Tibial artery (tissue), 4 donors: Measurements from ENCODE around the gene ACBD3.

Experiments
- DNase-seq, 2 donors: peaks; one replicate each; pipeline ENCODE4 v3.0.0-alpha.2; 2019
- H3K27ac ChIP-seq, 2 donors: fragments of 200-600 bp; sonication (generic) in 1 of 2; 1 replicate in 1 of 2; 2 replicates in 1 of 2; pipeline ENCODE4 v1.5.1; 2018 to 2019; ENCODE audit warnings: mild to moderate bottlenecking in 1 of 2
- H3K27me3 ChIP-seq, 2 donors: fragments of 200-600 bp; sonication (generic) in 1 of 2; one replicate each; pipeline versions ENCODE4 v1.5.1 to v1.6.0; 2016 to 2019
- H3K36me3 ChIP-seq, 3 donors: fragments of 200-600 bp; sonication (generic) in 2 of 3; one replicate each; pipeline ENCODE4 v1.5.1; 2016 to 2019; ENCODE audit warnings: mild to moderate bottlenecking in 2 of 3
- H3K4me1 ChIP-seq, 4 donors: fragments of 200-600 bp; sonication (generic) in 2 of 4; 1 replicate in 3 of 4; 2 replicates in 1 of 4; pipeline ENCODE4 v1.5.1; 2016 to 2019
- H3K4me3 ChIP-seq, 2 donors: fragments of 200-600 bp; sonication (generic) in 1 of 2; 1 replicate in 1 of 2; 2 replicates in 1 of 2; pipeline ENCODE4 v1.5.1; 2018 to 2019; ENCODE audit warnings: mild to moderate bottlenecking in 2 of 2
- H3K9me3 ChIP-seq, 3 donors: fragments of 200-600 bp; sonication (generic) in 1 of 3; one replicate each; pipeline ENCODE4 v1.5.1; 2016 to 2019
- CTCF ChIP-seq, 2 experiments: fragments of 200-600 bp in 1 of 2; fragments of 450-650 bp in 1 of 2; IDR thresholded peaks; one replicate each; pipeline ENCODE4 v1.5.1; 2017 to 2019; ENCODE audit warnings: antibody characterized with exemption in 2 of 2, mild to moderate bottlenecking in 1 of 2, moderate library complexity in 1 of 2
- intact Hi-C: fragments of 100-400 bp; cut with DNase I; formaldehyde crosslinking; loops from one replicate; pipeline ENCODE4 v1.15.0; 2023; ENCODE audit warnings: low total_unique reads

Gene ACBD3

GRCh38 chr1:226097866-226098625 lies 88.5 kb downstream of the ACBD3 start:
- Histone ChIP-seq H3K36me3 (no peaks in the 10 kb centered on the region), H3K4me1 (peaks cover 0 to 10% (median 0%) of the 10 kb centered on the region in 4 donors), H3K4me3 (no peak overlapping the region), H3K9me3 (no peaks in the 10 kb centered on the region), H3K27ac (no peak overlapping the region), H3K27me3 (no peaks in the 10 kb centered on the region)
- intact Hi-C loops: no loop called here
- DNase-seq: no peak
- TF ChIP-seq CTCF (IDR thresholded peaks at IDR 0.05): no peak

- intact Hi-C loops: no loop called here
- Histone ChIP-seq H3K27me3 (no peaks in the 10 kb centered on the region), H3K27ac (no peak overlapping the region), H3K4me1 (peaks cover 0 to 5% (median 0%) of the 10 kb centered on the region in 4 donors), H3K9me3 (no peaks in the 10 kb centered on the region), H3K4me3 (no peak overlapping the region), H3K36me3 (no peaks in the 10 kb centered on the region)
- TF ChIP-seq CTCF (IDR thresholded peaks at IDR 0.05): no peak
- DNase-seq: peak in 1 of 2 donors; percentile 49
Observed at GRCh38 chr1:226095286-226095685, 91.3 kb downstream of the ACBD3 start.
